SW 1271 (cell line): ENCODE measurements around the gene FHOD3.
"Not testable (repeated sequence)": the region's sequence is repeated elsewhere in the genome, so short reads cannot be mapped to it uniquely, and the experiment has no call there.

Source experiments
- DNase-seq, 2 experiments: peaks; one replicate each; lab custom pipeline; 2025; lab: John Stamatoyannopoulos, UW

The FHOD3 gene

DNA sequence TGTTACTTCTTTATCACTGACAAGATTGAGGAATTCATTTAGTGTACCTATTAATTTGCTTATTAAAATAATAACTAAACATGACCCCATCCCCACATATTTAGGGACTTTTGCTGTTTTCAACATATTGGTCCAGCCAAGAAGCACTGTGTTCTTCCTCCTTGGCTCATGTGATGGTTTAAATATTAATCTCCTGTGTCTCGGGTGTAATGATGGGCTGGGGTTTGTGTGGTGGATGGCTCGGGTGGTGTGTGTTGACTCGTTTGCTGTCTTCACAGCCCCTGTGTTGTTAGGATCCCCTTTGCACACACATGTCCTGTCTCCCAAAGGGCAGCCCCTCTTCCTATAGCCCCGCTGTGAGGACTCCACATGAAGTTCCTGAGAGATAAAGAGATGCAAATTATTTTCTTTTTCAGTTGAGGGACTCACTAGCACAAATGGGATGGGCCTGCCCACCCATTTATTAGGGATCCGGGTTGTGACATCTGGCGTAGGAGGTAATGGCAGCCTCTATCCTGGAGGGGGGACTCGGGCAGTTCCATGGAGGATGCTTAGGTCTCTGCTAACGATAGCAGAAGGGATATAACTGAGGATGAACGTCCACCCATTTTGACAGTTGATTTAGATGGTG is 53.4 kb downstream of the FHOD3 start:
- no peak for DNase-seq

DNA sequence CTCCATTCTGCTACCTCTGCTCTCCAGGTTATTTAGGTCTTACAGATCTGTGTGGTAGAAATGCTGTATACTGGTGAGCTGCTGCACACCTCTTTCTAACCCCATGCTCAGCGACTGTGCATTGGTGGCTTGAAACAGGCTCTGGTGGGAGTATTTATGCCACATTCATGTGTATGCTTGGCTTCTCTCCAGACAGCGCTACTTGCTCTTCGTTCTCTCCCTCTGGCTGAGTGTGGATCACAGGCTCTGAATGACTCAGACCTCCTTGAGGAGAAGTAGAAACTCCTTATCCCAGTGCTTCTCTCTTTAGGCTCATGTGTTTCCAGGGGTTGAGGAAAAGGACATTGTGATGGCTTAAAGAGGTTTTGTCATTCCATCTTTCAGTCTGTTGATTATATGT is 54.9 kb downstream of the FHOD3 start:
- peak in 1 of 2 experiments; percentile 28 for DNase-seq

DNA sequence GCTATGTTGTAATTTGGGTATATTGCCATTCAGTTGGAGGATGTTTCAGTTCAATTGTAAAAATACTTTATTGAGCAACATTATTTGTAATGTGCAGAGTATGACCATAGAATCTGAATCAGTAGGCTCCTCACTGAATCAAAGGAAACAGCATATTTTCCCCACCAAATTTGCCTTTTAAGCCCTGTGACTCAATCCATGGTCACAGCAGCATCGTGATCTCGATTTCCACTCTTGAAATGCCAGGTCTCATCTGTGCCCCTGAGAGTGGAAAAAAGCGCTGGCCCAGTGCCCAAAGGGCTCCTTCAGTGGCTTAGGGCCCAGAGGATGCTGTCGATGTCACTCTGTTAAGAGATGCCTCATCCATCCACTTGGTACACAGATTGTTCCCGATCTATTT is 57.5 kb downstream of the FHOD3 start:
- peak in 1 of 2 experiments; percentile 6 for DNase-seq

DNA sequence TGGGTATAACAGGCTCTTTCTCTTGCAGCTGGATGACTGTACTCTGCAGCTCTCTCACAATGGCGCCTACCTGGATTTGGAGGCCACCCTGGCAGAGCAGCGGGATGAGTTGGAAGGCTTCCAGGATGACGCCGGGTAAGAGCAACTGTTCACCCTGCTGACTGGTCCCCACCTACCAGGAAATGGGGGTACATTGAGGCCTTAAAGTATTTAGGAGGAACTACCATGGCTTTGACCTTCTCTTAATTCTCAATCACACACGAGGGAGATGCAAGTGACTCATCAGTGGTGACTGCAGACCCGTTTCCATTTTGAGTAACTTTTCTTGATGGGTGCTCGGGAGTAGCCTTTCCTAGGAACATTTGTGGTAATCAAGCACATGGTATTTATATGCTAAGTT is 58.0 kb downstream of the FHOD3 start:
- DNase-seq, result no peak

DNA sequence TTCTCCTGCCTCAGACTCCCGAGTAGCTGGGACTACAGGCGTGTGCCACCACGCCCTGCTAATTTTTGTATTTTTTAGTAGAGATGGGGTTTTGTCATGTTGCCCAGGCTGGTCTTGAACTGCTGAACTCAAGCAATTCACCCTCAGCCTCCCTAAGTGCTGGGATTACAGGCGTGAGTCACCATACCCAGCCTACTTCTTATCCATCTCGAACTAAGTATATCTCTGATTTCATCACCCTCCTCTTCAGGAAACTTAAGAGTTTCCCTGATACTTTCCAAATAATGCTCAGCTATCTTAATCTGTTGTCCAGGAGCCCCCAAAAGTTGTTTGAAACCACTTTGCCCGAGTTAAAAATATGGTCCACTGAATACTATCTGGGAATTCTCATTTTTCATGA is 59.2 kb downstream of the FHOD3 start:
- DNase-seq, result not testable (repeated sequence)

DNA sequence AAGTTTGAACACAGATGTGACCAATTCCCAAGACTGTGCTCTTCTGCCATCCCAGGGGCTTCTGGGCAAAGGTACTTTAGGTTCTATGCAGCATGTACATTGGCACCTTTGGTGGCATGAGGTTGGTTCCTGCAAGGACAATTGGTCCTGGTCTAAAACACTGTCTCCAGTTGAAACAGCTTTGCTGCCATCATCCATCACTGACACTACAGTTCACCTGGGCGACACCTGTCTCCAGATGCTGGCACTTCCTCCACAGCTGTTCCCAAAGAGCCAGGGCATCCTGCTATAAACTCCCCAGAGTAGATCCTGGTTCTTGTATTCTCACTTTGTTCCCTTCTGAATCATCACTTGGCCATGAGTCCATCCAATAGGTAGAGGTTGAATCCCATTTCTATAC is 60.6 kb downstream of the FHOD3 start:
- no peak for DNase-seq

DNA sequence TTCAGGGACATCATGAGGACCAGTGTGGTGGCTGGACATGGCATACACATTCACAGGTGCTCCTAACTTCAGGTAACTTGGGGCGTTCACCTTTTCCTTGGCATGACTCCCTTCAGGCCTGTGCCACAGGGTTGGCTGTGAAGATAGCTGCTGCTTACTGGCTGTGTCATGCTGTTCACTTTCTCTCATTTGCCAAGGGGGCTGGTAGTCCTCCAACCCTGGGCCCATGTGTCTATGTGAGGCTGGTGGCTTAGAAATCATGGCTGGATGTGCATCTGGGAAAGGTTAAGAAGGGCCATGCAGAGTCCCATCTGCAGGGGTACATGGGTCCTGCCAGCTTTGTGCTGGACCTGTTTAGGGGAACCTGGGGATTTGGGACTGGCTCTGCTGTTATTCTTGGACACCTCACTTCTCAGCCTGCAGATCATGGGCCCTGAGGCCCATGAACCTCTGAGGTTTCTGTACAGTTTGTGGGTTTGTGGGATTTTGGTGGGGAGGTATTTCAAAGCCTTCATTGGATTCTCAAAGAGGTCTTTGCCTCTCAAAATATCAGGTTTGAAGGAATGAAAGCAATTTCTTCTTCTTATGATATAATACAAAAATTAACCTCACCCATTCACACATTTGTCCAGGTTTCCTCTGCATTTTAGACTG is 62.9 kb downstream of the FHOD3 start:
- DNase-seq, result no peak

DNA sequence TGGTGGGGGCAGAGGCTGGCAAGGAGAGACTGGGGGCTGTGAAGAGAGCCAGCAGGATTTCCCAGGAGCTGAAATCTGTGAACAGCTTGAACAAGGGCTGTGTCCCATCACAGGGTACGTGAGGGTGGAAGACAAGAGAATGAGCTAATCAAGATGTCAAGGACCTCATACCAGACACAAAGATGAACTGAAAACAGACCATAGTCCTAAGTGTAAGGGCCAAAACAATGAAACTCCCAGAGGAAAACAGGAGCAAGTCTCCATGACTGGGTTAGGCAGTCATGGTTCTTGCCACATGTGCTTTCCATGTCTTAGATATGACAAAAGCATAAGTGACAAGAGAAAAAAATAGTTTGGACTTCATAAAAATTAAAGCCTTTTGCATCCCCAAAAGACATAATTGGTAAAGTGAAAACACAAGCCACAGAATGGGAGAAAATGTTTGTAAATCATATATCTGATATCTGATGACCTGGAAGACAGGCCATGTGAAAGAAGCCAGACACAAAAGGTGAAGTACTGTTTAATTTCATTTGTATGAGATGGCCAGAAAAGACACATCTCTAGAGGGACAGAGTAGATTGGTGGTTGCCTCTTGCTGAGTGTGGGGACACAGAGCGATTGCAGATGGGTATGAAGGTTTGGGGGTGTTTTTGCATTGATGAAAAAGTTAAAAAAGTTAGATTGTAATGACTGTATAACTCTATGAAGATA is 67.6 kb downstream of the FHOD3 start:
- no peak for DNase-seq

DNA sequence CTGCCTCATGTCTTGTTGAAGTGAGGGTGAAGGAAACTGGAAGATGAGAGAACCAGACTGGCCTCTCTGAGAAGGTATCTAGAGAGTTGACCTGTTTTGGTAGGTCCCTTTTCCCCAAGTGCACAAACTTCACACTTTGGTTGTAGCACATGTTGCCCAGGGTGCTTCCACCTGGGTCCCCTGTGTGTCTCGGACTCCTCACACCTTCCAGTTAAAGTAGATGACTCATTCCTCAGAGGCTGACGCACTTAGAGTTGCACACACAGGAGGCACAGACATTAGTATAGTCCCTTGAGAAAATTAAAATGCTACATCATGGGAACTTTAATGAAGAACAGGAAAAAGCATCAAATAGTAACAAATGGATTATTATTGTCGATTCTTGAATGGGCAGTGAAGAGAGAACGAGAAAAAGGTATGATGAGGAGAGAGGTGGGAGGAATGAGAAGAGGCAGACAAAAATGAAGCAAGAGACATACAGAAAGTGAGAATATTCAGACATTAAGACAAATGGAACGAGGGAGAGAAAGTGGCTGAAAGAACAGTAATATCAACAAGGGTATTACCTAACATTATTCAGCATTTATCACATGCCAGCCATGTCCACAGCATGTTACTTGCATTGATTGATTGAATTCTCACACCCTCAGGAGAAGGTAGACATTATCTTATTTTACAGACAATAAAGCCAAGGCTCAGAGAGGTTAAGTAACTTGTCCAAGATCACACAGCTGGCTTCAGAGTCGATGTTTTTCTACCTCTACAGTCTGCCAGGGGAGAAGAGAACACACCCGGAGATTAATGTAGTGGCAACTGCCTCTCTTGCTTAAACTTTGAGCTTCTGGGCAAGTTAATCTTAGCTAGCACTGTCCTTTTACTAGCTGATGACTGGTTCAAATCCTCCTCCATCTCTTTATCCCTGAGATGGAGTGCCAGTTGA is 68.6 kb downstream of the FHOD3 start:
- no peak for DNase-seq

DNA sequence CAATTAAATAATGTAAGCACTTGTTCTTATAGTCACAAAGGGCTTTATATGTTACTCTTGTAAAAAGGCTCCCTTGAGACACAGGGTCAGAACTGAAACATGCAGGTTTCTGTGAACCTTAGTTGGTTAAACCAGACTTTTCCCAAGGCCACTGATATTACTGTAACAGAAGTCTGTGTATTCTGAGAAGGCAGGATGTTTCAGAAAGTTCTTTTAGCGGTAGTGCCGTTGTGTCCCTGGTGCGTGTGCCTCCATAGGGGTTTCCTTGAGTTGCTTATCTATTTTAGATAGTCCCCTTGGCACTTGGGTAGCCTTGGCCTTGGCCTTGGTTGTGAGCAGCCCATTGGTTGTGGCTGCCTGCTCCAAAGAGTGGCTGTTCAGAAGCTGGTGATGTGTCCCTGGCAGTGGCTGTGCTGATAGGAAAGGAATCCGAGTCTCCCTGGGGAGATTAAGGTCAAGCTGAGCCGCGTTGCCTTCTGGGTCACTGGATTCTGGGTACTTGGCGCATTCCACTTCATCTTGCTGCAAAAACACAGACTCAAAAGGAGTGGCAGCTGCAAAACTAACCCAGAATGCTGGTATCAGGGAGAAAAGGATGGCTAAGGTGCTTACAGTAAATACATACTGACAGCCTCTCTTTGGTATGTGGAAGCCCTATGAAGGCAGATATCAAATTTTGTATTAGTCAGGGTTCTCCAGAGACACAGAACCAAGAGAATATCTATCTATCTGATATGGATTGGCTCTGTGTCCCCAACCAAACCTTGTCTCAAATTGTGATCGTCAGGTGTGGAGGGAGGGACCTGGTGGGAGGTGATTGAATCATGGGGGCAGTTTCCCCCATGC is 69.7 kb downstream of the FHOD3 start:
- DNase-seq, result no peak

DNA sequence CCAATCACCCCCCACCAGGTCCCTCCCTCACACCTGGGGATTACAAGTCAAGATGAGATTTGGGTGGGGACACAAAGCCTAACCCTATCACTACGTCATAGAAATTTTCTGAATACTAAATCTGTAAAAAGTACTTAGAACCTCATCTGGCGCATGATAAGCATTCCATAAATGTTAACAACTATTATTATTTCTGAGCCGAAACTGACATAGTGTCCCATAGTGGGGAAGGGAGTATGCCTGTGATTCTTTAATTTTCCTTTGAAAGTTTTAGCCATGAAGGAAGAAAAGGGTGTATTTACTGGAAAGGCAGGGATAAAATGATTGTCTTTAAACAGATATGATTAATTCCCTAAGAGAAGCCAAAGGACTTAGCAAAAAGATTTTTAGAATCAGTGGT is 71.4 kb downstream of the FHOD3 start:
- no peak for DNase-seq

DNA sequence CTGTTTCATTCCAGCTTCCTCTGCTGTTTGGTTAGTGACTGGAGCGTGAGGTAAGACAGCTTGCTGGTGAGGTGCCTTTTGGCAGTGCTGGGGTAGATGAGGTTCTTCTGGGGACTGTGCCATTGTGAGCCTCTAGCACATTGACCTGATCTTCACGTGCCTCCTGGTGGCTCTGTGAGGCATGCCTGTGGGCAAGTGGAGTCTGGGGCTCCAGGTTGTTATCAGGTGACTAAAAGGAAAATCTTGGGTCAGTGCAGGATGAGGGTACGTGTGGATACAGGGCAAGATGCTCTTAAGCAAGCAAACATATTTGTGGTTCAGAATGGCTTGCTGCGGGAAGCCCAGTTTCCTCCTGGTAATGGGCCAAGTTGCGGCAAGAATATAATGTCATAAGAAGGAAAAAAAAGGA is 75.4 kb downstream of the FHOD3 start:
- no peak for DNase-seq

DNA sequence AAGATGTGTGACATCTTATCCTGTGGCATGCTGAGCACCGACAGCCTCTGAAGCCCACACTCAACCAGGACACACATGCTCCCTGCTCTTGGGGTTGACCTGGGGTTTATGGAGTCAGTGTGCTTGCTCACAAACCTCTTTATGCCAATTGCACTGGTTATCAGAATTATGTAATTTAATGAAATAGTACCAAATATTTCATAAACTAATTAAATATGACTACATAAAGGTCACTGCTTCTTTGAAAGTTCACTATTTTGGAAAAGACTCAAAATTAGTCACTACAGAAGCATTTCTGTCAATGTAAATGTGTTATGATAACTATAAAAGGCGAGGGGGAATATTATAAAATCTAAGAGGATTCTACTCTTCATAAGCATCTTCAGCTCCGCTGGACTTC is 76.7 kb downstream of the FHOD3 start:
- no peak for DNase-seq

DNA sequence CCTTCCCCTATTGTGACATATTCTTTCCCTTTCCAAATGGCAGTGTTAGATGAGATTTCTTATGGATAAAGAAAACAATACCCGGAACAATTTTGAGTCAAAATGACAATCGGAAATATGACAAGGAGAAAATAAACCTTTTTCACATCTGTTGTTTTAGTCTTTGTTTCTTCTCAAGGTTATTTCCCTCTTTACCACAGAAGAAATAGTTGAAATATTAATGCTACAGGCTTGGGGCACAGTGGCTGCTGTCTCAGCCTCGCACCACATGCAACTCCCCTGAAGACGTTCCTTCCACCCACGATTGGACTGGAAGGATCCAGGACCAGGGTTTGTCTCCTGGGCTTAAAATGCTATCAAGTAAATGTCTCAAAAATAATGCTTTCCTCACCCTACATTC is 77.6 kb downstream of the FHOD3 start:
- no peak for DNase-seq

DNA sequence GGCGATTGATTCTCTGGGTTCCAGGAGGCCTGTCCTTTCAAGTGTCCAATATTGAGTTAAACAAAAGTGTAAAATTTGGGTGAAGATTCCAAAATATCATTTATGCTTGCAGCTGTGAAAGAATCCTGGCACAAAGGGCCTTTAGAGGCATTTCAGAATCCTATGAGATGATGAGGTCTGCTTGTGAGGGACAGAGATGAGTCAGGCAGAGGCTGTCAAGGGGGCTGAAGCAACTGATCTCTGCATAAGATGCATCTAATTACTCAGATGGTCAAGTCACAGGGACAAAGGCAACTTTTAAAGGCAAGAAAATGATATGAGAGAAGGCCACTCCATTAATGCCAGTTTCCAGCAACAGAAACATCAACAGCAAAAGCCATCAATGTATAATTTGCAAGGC is 78.8 kb downstream of the FHOD3 start:
- no peak for DNase-seq

DNA sequence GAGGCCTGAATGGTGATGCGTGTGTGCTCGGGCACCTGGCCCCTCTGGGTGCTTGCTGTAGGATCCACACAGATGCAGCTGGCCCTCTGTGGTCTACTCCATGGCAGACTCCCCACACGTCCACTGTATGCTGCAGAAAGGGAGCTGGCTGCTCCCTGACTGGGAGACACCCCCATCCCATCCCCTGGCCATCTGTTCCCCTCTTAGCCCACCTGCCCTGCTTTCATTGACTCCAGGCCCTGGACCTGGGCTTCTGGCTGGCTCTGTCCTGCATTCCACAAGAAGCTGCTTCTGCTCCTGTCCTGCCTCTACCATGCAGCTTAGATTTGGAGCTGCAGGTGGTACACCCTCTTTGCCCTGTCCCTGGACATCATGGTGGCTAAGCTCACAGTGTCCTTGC is 80.1 kb downstream of the FHOD3 start:
- no peak for DNase-seq

DNA sequence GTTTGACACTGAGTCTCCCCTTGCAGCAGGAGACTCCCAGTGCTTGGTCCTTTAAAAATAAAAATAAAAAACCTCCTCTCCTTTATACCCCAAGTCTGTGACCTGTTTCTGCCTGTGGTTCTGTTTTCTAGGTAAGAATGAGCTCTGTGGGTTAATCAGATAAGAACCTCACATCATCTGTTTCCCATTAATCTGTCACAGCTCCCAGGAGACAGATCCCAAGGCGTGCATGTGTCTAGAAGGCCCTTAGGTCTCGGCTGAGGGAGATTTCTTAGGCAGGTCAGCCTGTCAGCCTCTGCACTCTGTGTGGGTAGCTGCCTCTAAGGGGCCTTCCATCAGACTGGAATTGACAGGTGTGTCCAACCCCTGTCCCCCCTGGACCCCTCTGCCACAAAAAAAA is 80.7 kb downstream of the FHOD3 start:
- DNase-seq, result no peak

DNA sequence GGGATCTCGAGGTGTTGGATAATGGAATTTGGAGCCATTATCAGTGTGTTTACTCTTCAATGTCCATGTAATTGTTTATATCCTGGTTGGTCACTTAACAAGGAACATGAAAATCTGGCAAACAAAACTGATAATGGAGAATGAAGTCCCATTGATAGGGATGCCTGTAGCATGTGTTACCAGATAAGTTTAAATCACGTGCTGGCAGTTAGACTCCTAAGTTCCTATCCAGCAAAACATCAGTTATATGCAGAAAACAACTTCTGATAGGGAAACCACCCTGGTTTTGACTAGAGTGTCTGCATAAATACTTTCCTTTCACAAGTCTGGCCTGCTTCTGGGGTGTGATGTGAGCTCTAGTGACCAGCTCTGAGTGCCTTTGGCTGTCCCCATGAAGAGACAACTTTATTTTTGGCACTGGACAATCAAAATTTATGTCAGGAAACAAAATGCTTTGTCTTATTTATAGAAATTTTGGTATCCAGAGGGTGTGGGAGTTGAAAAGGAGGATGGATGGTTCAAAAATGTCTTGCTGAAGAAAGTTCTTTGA is 82.0 kb downstream of the FHOD3 start:
- no peak for DNase-seq

DNA sequence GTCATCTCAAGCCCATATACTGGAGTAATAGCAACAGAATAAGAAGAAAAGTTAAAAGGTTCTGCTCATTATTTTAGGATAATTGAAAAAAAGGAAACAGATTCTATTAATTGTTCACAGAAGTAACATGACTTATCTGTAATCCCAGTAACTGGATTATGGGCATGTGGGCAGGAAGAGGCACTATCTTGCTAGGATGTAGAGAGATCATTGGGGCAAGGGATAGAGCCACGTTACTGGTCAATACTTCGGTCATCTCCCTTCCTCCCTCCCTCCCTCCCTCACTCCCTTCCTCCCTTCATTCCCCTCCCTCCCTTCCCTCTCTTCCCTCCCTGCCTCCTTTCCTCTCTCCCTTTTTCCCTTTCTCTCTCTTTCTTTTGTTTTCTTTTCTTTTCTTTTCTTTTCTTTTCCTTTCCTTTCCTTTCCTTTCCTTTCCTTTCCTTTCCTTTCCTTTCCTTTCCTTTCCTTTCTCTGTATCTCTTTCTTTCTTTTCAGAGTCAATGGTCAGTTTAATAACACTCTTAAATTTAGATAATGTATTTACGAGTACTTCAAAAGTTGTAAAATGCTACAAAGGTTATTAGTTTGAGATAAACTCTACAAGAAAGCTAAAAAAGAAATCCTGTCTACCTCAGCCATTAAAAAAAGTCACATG is 82.8 kb downstream of the FHOD3 start:
- DNase-seq, result no peak

DNA sequence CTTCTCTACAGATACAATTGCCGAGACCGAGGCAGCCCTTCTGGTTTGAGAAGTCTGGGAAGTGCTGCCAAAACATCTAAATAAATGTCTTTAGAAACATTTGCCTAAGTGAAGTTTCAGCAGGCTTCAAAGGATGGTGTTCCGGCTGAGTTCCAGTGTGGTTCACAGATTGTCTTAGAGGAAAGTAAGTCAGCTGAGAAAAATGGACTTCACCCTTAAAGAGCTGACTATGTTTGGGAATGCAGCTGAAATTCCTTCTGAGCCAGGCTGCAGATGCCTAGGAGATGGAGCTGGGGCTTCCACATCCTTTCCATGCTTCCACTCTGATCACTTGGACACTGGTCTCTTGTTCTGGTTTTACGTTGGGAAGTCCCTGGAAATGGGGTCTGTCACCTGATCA is 83.6 kb downstream of the FHOD3 start:
- no peak for DNase-seq

DNA sequence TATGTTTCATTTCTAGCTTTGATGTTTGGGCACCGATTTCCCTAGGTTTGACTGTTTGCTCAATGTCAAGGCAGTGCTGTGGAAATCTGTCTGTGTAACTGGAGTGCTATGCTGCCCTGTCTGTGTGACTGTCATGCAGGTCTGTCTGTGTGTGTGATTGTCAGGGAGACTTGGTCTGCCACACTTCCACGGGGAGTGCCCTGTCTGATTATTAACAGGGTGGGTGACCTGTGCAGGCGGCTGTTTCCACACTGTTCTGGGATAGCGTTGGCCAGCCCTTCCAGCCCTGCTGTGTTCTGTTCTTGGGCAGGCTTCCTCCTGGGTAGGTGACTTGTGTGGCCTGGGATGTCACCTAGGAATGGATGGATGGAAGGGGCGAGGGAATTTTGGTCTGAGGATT is 85.3 kb downstream of the FHOD3 start:
- no peak for DNase-seq
